Progenitor cell of endocrine pancreas (in vitro differentiated cells): ENCODE results near the gene STK32B. TPM values are rescaled to one million over a fixed set of nuclear protein-coding genes. Genes with fewer than 3 reads are reported as not detected.

Experiments
- DNase-seq: peaks from one replicate; pipeline ENCODE4 v3.0.0; 2021; ENCODE audit warnings: low spot score; ENCODE audit not compliant: unreplicated experiment
- H3K27ac Mint-ChIP-seq: 2 replicates; pipeline ENCODE4 v1.8.0; 2021; ENCODE audit warnings: mild to moderate bottlenecking, moderate library complexity, mixed read lengths
- H3K27me3 Mint-ChIP-seq: 2 replicates; pipeline ENCODE4 v1.8.0; 2021; ENCODE audit warnings: mixed read lengths
- H3K36me3 Mint-ChIP-seq: 2 replicates; pipeline ENCODE4 v1.8.0; 2022; ENCODE audit warnings: mixed read lengths; ENCODE audit not compliant: insufficient read depth
- H3K4me1 Mint-ChIP-seq: 2 replicates; pipeline ENCODE4 v1.8.0; 2021; ENCODE audit warnings: low read depth, mixed read lengths
- H3K4me3 Mint-ChIP-seq: 2 replicates; pipeline ENCODE4 v1.8.0; 2021; ENCODE audit warnings: low read depth, mild to moderate bottlenecking, moderate library complexity, mixed read lengths
- H3K9me3 Mint-ChIP-seq: 2 replicates; pipeline ENCODE4 v1.8.0; 2021; ENCODE audit warnings: low read depth, mixed read lengths
- CTCF ChIP-seq: fragments of 200-600 bp; sonication (generic); IDR thresholded peaks from one replicate; pipeline ENCODE4 v1.5.0; 2021; ENCODE audit warnings: antibody characterized with exemption, mild to moderate bottlenecking; ENCODE audit not compliant: unreplicated experiment
- total RNA-seq: library from RNA; stranded (reverse); gene quantifications from 2 replicates; pipeline ENCODE4 v1.2.1, GENCODE V29; 2021

STK32B gene
- total RNA-seq, 1 donor from 2014 or later: 0.36 TPM

- no peak for TF ChIP-seq CTCF
- H3K9me3 Mint-ChIP-seq: no peaks in the 10 kb centered on the region
- no peak overlapping the region for H3K27ac Mint-ChIP-seq
- no peak overlapping the region for H3K4me3 Mint-ChIP-seq
- no peak for DNase-seq
- H3K27me3 Mint-ChIP-seq: peaks cover 11% of the 10 kb centered on the region
- H3K36me3 Mint-ChIP-seq: no peaks in the 10 kb centered on the region
- no peaks in the 10 kb centered on the region for H3K4me1 Mint-ChIP-seq
Observed at GRCh38 chr4:5138389-5138788, 87.1 kb downstream of the STK32B start.

GRCh38 chr4:5139141-5139540 lies 87.9 kb downstream of the STK32B start:
- H3K27ac Mint-ChIP-seq: no peak overlapping the region
- H3K27me3 Mint-ChIP-seq: peaks cover 14% of the 10 kb centered on the region
- no peak for TF ChIP-seq CTCF
- H3K9me3 Mint-ChIP-seq: no peaks in the 10 kb centered on the region
- H3K4me1 Mint-ChIP-seq: no peaks in the 10 kb centered on the region
- H3K4me3 Mint-ChIP-seq: no peak overlapping the region
- DNase-seq: no peak
- H3K36me3 Mint-ChIP-seq: no peaks in the 10 kb centered on the region

- no peak overlapping the region for H3K27ac Mint-ChIP-seq
- peaks cover 16% of the 10 kb centered on the region for H3K27me3 Mint-ChIP-seq
- H3K4me3 Mint-ChIP-seq: no peak overlapping the region
- no peak for DNase-seq
- no peak for TF ChIP-seq CTCF
- H3K9me3 Mint-ChIP-seq: no peaks in the 10 kb centered on the region
- no peaks in the 10 kb centered on the region for H3K36me3 Mint-ChIP-seq
- H3K4me1 Mint-ChIP-seq: no peaks in the 10 kb centered on the region
Observed at GRCh38 chr4:5141802-5142201, 90.5 kb downstream of the STK32B start.

GRCh38 chr4:5142726-5143125 lies 91.4 kb downstream of the STK32B start:
- Mint-ChIP-seq H3K4me3 (no peak overlapping the region), H3K27ac (no peak overlapping the region), H3K9me3 (no peaks in the 10 kb centered on the region), H3K27me3 (peaks cover 16% of the 10 kb centered on the region), H3K4me1 (no peaks in the 10 kb centered on the region), H3K36me3 (no peaks in the 10 kb centered on the region)
- TF ChIP-seq CTCF: peak; percentile 60
- no peak for DNase-seq

GRCh38 chr4:5143306-5143861 lies 92.1 kb downstream of the STK32B start:
- DNase-seq: no peak
- H3K36me3 Mint-ChIP-seq: no peaks in the 10 kb centered on the region
- H3K4me1 Mint-ChIP-seq: no peaks in the 10 kb centered on the region
- H3K9me3 Mint-ChIP-seq: no peaks in the 10 kb centered on the region
- H3K4me3 Mint-ChIP-seq: no peak overlapping the region
- no peak overlapping the region for H3K27ac Mint-ChIP-seq
- TF ChIP-seq CTCF: no peak
- peaks cover 17% of the 10 kb centered on the region for H3K27me3 Mint-ChIP-seq
